SK-N-SH (cell line): ENCODE data around the gene DYNLRB1. TPM values are rescaled to one million over a fixed set of nuclear protein-coding genes. Genes with fewer than 3 reads are reported as not detected.

Experiments used
- CTCF ChIA-PET: fragments of 300-600, 350-600 bp; formaldehyde crosslinking; extraction: SDS; loops from one replicate; lab custom pipeline; 2021; lab: Yijun Ruan, JAX
- POLR2A ChIA-PET: fragments of 350-600 bp; sonication (Branson Sonifier 250); formaldehyde crosslinking; extraction: SDS; loops from one replicate; lab custom pipeline; 2020; ENCODE audit warnings: antibody characterized with exemption, inconsistent platforms; lab: Yijun Ruan, JAX
- DNase-seq: peaks from one replicate; pipeline ENCODE4 v3.0.0; 2012
- H2AFZ ChIP-seq: fragments of 200-600 bp; sonication (generic); 2 replicates; pipeline ENCODE4 v1.8.1; 2016; ENCODE audit warnings: antibody characterized with exemption, mild to moderate bottlenecking, low read depth
- H3F3A ChIP-seq: fragments of 200-600 bp; sonication (generic); replicated peaks from 2 replicates; pipeline ENCODE3; 2016; ENCODE audit warnings: antibody characterized with exemption, mild to moderate bottlenecking; ENCODE audit not compliant: insufficient read depth
- H3K27ac ChIP-seq, 2 experiments: fragments of 200-500 bp in 1 of 2; fragments of 200-600 bp in 1 of 2; sonication (Bioruptor generic) in 1 of 2; sonication (generic), shearing (Covaris generic) in 1 of 2; 2 replicates each; pipeline versions ENCODE4 v1.5.1 to v1.6.1; 2014 to 2016; ENCODE audit warnings: low read depth in 2 of 2, inconsistent platforms in 1 of 2, low read length in 1 of 2, mild to moderate bottlenecking in 1 of 2, mixed read lengths in 1 of 2
- H3K27me3 ChIP-seq: fragments of 200-600 bp; sonication (generic), shearing (Covaris generic); 2 replicates; pipeline ENCODE4 v1.6.1; 2016; ENCODE audit warnings: mixed run types; ENCODE audit not compliant: insufficient read depth
- H3K36me3 ChIP-seq, 2 experiments: fragments of 200-500 bp in 1 of 2; fragments of 200-600 bp in 1 of 2; sonication (Bioruptor generic) in 1 of 2; sonication (generic) in 1 of 2; replicated peaks in 1 of 2; 2 replicates each; pipeline versions ENCODE3 to v1.5.1; 2014 to 2016; ENCODE audit warnings: low read length in 1 of 2, mild to moderate bottlenecking in 1 of 2; ENCODE audit not compliant: insufficient read depth in 2 of 2, control insufficient read depth in 1 of 2
- H3K4me1 ChIP-seq, 2 experiments: fragments of 200-500 bp in 1 of 2; fragments of 200-600 bp in 1 of 2; sonication (Bioruptor generic) in 1 of 2; sonication (generic), shearing (Covaris generic) in 1 of 2; 2 replicates each; pipeline versions ENCODE4 v1.5.1 to v1.6.1; 2014 to 2016; ENCODE audit warnings: low read depth in 1 of 2, low read length in 1 of 2, mixed run types in 1 of 2; ENCODE audit not compliant: insufficient read depth in 2 of 2, control insufficient read depth in 1 of 2
- H3K4me2 ChIP-seq: fragments of 200-600 bp; sonication (generic), shearing (Covaris generic); 2 replicates; pipeline ENCODE4 v1.6.1; 2017; ENCODE audit warnings: mixed run types
- H3K4me3 ChIP-seq, 2 experiments: fragments of 200-500 bp in 1 of 2; fragments of 200-600 bp in 1 of 2; sonication (Bioruptor generic) in 1 of 2; sonication (generic), shearing (Covaris generic) in 1 of 2; 2 replicates each; pipeline versions ENCODE4 v1.5.1 to v1.8.1; 2014 to 2016; ENCODE audit warnings: low read depth in 2 of 2, inconsistent platforms in 1 of 2, low read length in 1 of 2, mild to moderate bottlenecking in 1 of 2, mixed read lengths in 1 of 2, moderate library complexity in 1 of 2
- H3K79me2 ChIP-seq: fragments of 200-600 bp; sonication (generic); 2 replicates; pipeline ENCODE4 v1.8.1; 2017; ENCODE audit warnings: mild to moderate bottlenecking; ENCODE audit not compliant: insufficient read depth
- H3K9ac ChIP-seq: fragments of 200-600 bp; sonication (generic); 2 replicates; pipeline ENCODE4 v1.6.1; 2017; ENCODE audit warnings: mixed run types
- H3K9me2 ChIP-seq: fragments of 200-600 bp; sonication (generic); 2 replicates; pipeline ENCODE4 v1.6.1; 2017; ENCODE audit warnings: mixed run types
- H3K9me3 ChIP-seq: fragments of 200-600 bp; sonication (generic); 2 replicates; pipeline ENCODE4 v1.6.1; 2017; ENCODE audit warnings: mixed run types, mild to moderate bottlenecking, moderate library complexity
- H4K20me1 ChIP-seq: fragments of 200-600 bp; sonication (generic); 2 replicates; pipeline ENCODE4 v1.6.1; 2017; ENCODE audit warnings: mild to moderate bottlenecking, mixed run types; ENCODE audit not compliant: insufficient read depth
- CHD2 ChIP-seq: fragments of 150-350 bp; IDR thresholded peaks from 2 replicates; pipeline ENCODE4 v1.6.1; 2018; ENCODE audit warnings: low read length; ENCODE audit not compliant: partially characterized antibody
- CTCF ChIP-seq: fragments of 200-600 bp; sonication (generic); IDR thresholded peaks from 2 replicates; pipeline ENCODE4 v1.6.1; 2017; ENCODE audit warnings: antibody characterized with exemption, mild to moderate bottlenecking, moderate library complexity
- ELF1 ChIP-seq: IDR thresholded peaks from 2 replicates; pipeline ENCODE4 v1.4.0; 2012
- EP300 ChIP-seq, 2 experiments: IDR thresholded peaks; 2 replicates each; pipeline versions ENCODE4 v1.4.0 to v1.6.1; 2012; ENCODE audit warnings: borderline replicate concordance in 1 of 2, low read depth in 1 of 2, low read length in 1 of 2
- GABPA ChIP-seq: IDR thresholded peaks from 2 replicates; pipeline ENCODE4 v1.4.0; 2012; ENCODE audit warnings: low read depth, mild to moderate bottlenecking
- GATA2 ChIP-seq: sonication (generic); formaldehyde crosslinking; IDR thresholded peaks from 2 replicates; pipeline ENCODE4 v1.5.0; 2020; ENCODE audit warnings: mild to moderate bottlenecking, missing genetic modification reagents
- MXI1 ChIP-seq: IDR thresholded peaks from 2 replicates; pipeline ENCODE4 v1.6.1; 2012; ENCODE audit warnings: mild to moderate bottlenecking, low read depth, low read length, improper control_type of control experiment
- NFIC ChIP-seq: IDR thresholded peaks from 2 replicates; pipeline ENCODE4 v1.4.0; 2012; ENCODE audit warnings: borderline replicate concordance
- POLR2AphosphoS5 ChIP-seq: IDR thresholded peaks from 2 replicates; pipeline ENCODE4 v1.6.1; 2012; ENCODE audit warnings: low read depth, low read length
- RAD21 ChIP-seq: IDR thresholded peaks from 2 replicates; pipeline ENCODE4 v1.6.1; 2012; ENCODE audit warnings: mild to moderate bottlenecking, low read length
- SIN3A ChIP-seq: IDR thresholded peaks from 2 replicates; pipeline ENCODE4 v1.6.1; 2012; ENCODE audit warnings: low read depth, mild to moderate bottlenecking, low read length, moderate library complexity, borderline replicate concordance
- SMC3 ChIP-seq: IDR thresholded peaks from 2 replicates; pipeline ENCODE4 v1.6.1; 2012; ENCODE audit warnings: low read depth, low read length, improper control_type of control experiment
- TAF1 ChIP-seq: IDR thresholded peaks from 2 replicates; pipeline ENCODE4 v1.6.1; 2012; ENCODE audit warnings: low read depth, mild to moderate bottlenecking, low read length, moderate library complexity, borderline replicate concordance
- TCF12 ChIP-seq: IDR thresholded peaks from 2 replicates; pipeline ENCODE4 v1.4.0; 2012
- YY1 ChIP-seq: IDR thresholded peaks from 2 replicates; pipeline ENCODE4 v1.4.0; 2012; ENCODE audit warnings: low read depth, mild to moderate bottlenecking
- ZBTB33 ChIP-seq: IDR thresholded peaks from 2 replicates; pipeline ENCODE4 v1.4.0; 2012; ENCODE audit warnings: low read depth, borderline replicate concordance
- WGBS: methylation state at CpG from one replicate; pipeline ENCODE4 v1.1.6; 2017; ENCODE audit warnings: low lambda C conversion rate; 5-methylcytosine and 5-hydroxymethylcytosine counted together
- polyA plus RNA-seq, 3 experiments: library from polyadenylated mRNA; depleted of rRNA; stranded (reverse); fragments of >200 nt; gene quantifications; 2 replicates each; pipeline ENCODE4 v1.2.3, GENCODE V29; 2012

The DYNLRB1 gene
- polyA plus RNA-seq, 1 of the 3 experiments (the other 2 are of a cell fraction), result 402 TPM

- TF ChIP-seq CHD2 (no peak), GATA2 (CRISPR knock-in tag) (no peak), TCF12 (no peak), ELF1 (no peak), POLR2AphosphoS5 (no peak), YY1 (no peak), TAF1 (no peak), GABPA (no peak), SIN3A (no peak), EP300 (IDR thresholded peaks at IDR 0.05; ENCODE audit: borderline replicate concordance in 1 of 2, low read depth in 1 of 2, low read length in 1 of 2) (no peak), RAD21 (no peak), MXI1 (no peak), NFIC (no peak), ZBTB33 (no peak), SMC3 (no peak), CTCF (no peak)
- Histone ChIP-seq H3K36me3 (no peaks in the 10 kb centered on the region), H3K4me1 (peaks cover 0 to 7% of the 10 kb centered on the region in 2 experiments; a peak in 1 of 4 replicates), H3K4me3 (no peak overlapping the region), H3F3A (no peaks in the 10 kb centered on the region), H2AFZ (no peak overlapping the region), H3K9ac (no peak overlapping the region), H3K79me2 (no peaks in the 10 kb centered on the region), H4K20me1 (no peaks in the 10 kb centered on the region), H3K27ac (no peak overlapping the region), H3K27me3 (no peaks in the 10 kb centered on the region), H3K9me2 (no peaks in the 10 kb centered on the region), H3K9me3 (no peaks in the 10 kb centered on the region), H3K4me2 (no peak overlapping the region)
- 59% methylated on average over 3 of the region's 4 CpGs for WGBS
- CTCF ChIA-PET, result interaction anchor here (0.6 kb wide), 1 partner anchor 216 kb away, joined by 3 read pairs; no protein-coding TSS in a partner anchor
- no peak for DNase-seq
- POLR2A ChIA-PET, result no interaction called here
These were observed 37.2 kb downstream of the DYNLRB1 start for GRCh38 chr20:34553366-34553867.
